ENCODE results near the gene HS6ST2.

The HS6ST2 gene

GRCh38 chrX:132810964-132811712 is 147.3 kb downstream of the HS6ST2 start:
- DNase-seq (ENCODE audit: low read depth): no peak

DNA sequence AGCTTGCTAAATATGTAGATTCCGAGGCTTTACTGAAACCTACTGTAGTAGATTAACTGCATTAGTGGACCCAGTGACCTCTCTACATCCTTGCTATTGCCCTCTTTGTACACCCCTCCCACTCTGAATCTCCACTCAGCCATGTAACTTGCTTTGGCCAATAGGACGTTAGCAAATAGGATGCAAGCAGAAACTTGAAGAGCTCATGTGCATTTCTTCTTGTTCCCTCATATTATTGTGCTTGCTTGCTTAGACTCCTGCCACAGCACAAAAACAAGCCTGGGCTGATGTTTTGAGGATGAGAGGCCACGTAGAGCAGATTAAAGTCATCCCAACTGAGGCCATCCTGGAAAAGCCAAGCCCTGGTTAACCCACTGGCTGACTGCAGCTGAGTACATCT is 147.9 kb downstream of the HS6ST2 start:
- no peak for DNase-seq (ENCODE audit: low read depth)
- H3K4me3 ChIP-seq (ENCODE audit: low read depth, low read length): no peak overlapping the region

More at GRCh38 chrX:132810964-132811712, 147.3 kb downstream of the HS6ST2 start:
- H3K4me3 ChIP-seq (ENCODE audit: low read depth, low read length): no peak overlapping the region

DNA sequence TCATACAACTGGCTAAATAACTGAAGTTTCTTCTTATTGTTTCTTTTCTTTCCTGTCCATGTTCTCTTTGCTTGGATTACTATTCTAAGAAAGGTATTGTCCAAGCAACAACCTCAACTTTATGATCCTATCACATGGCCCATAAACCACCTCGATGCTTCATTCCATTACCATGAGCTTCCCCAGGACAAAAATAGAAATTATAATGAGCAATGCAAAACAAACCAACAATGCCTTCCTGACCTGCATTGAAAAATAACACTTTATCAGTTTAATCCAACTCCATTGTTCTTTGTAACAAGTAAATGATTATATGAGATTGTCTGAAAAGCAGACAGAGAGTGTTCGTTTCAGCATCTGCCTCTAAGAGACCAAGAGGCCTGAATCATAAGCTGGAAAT is 148.8 kb downstream of the HS6ST2 start:
- no peak overlapping the region for H3K4me3 ChIP-seq (ENCODE audit: low read depth, low read length)
- no peak for DNase-seq (ENCODE audit: low read depth)

DNA sequence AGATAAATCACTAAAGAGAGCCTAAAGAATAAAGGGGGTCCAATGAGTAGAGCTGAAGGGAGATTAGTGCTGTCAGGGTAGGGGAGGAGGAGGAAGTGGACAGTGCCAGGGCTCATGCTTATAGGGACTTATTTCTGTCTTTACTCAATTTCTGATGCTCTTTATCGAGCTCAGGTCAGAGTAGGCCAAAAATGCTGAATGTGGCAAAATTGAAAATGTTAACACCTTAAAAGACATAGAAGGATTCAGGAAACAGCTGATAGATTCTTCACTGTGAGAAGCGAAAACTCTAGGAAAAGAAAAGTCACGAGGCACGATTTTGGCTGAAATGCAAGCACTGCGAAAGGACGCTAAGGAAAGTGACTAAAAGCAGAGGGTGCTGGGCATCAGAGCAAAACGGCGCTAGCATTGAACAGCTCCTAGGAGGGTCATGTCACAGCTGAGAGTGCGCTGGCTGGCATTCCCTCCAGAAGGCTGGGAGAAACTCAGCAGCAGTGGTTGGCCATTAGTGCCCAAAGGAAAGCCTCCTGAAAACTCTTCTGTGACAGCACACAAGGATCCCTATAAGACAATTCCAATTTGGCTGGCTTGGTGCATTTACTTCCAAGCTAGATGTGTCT is 150.9 kb downstream of the HS6ST2 start:
- H3K4me3 ChIP-seq (ENCODE audit: low read depth, low read length): no peak overlapping the region
- no peak for DNase-seq (ENCODE audit: low read depth)

DNA sequence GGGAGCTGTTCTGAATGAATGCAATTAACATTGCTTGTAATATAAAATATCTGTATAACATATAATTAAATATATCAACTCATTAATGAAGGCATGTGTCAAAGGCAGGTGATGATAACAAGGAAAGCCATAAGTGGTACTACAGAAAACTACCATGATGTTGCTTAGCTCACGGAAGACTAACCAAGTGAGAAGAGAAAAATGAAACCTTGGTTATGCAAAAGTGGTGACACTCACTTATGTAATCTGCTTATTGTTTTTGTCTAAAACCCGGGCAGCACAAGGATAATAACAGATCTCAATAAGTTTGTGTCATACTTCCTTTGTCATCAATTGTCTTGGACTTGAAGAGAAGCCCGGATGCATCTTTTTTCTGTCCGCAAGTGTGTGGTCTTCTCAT is 156.4 kb downstream of the HS6ST2 start:
- DNase-seq (ENCODE audit: low read depth): no peak
- no peak overlapping the region for H3K4me3 ChIP-seq (ENCODE audit: low read depth, low read length)

- H3K4me3 ChIP-seq (ENCODE audit: low read depth, low read length): no peak overlapping the region
- DNase-seq (ENCODE audit: low read depth): no peak
These were observed 163.2 kb downstream of the HS6ST2 start for GRCh38 chrX:132795181-132795580.

DNA sequence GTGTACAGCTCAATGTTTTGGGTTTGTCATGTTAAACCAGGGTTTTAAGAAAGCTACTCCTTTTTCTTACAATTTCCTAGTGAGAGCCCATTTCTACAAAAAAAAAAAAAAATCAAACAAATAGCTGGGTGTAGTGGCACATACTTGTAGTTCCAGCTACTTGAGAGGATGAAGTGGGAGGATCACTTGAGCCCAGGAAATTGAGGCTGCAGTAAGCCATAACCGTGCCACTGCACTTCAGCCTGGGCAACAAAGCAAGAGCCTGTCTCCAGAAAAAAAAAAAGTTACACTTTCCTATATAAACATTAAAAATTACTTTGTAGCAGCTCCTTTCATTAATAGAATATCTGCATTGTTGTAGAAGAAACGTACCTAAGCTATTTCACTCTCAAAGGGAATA is 166.7 kb downstream of the HS6ST2 start:
- no peak overlapping the region for H3K4me3 ChIP-seq (ENCODE audit: low read depth, low read length)
- DNase-seq (ENCODE audit: low read depth): no peak

- no peak for DNase-seq (ENCODE audit: low read depth)
- H3K4me3 ChIP-seq (ENCODE audit: low read depth, low read length): no peak overlapping the region
These were observed 168.1 kb downstream of the HS6ST2 start for GRCh38 chrX:132790329-132790728.

- H3K4me3 ChIP-seq (ENCODE audit: low read depth, low read length): no peak overlapping the region
- no peak for DNase-seq (ENCODE audit: low read depth)
These were observed 172.2 kb downstream of the HS6ST2 start for GRCh38 chrX:132786217-132786616.

DNA sequence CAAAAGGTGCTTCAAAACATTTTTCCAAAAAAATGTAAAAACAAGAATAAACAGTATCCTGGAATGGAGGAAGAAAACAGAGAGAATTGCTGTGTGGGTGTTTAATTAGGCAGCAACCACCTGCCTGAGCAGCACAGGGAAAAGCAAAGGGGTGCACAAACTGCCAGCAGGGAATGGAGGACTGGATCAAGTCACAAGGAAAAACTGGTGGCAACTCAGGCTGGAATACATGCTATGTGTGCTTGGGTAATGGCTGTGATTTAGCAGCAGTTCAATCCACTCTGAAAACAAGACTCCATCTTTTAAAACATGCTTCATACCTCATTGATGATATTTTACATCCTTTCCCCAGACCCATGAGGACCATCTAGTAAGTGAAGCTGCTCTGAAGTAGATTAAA is 179.5 kb downstream of the HS6ST2 start:
- DNase-seq (ENCODE audit: low read depth): no peak
- H3K4me3 ChIP-seq (ENCODE audit: low read depth, low read length): no peak overlapping the region

DNA sequence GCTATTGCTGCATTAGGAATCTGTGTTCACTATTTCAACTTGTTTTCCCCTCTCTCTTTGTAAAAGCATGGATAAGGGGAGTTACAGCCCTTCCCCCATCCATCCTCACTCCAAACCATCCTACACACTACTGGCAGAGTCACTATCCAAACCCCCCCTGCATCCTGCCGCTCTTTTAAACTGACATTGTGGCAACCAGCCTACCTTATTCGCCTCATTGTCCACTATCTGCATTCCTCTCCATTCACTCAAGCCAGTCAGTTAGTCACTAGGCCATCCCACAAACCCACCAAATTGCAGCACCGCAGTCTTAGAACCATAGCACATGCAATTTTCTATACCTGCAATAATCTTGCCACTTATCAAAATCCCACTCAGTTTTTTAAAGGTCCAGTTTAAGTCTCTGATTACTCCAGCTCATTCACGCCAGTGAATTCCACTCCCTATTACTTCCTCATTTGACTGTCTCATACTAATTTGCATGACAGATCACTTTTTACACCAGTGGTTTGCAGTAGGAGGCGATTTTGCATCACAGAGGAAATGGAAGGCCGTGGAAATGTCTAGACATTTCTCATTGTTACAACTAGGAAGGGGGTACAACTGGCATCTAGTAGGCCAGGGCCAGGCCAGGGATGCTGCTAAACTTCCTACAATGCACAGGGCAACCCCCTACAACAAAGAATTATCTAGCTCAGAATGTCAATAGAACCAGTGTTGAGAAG is 181.8 kb downstream of the HS6ST2 start:
- H3K4me3 ChIP-seq (ENCODE audit: low read depth, low read length): no peak overlapping the region
- DNase-seq (ENCODE audit: low read depth): no peak

GRCh38 chrX:132775263-132775823 is 183.1 kb downstream of the HS6ST2 start:
- H3K4me3 ChIP-seq (ENCODE audit: low read depth, low read length): no peak overlapping the region
- DNase-seq (ENCODE audit: low read depth): no peak

- no peak for DNase-seq (ENCODE audit: low read depth)
These were observed 184.3 kb downstream of the HS6ST2 start for GRCh38 chrX:132774010-132774714.

DNA sequence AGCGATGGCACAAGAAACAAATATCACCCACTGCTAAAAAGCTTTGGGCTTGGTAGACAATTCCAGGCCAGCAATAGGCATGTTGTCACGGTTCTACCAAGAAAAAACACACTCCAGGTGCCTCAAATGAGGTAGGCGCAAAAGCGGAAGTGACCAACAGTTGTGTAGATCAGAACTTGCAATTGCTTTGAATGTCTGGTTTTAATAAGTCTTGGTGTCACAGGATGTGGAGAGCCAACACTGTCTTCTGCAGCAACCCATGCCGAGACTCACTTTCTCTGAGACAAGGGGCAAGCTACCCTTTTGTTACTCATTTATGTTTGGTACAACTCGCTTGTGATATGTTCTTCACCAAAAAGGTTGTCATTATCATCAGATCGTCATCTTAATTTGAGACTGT is 188.8 kb downstream of the HS6ST2 start:
- no peak for DNase-seq (ENCODE audit: low read depth)
- no peak overlapping the region for H3K4me3 ChIP-seq (ENCODE audit: low read depth, low read length)

More at GRCh38 chrX:132774010-132774714, 184.3 kb downstream of the HS6ST2 start:
- H3K4me3 ChIP-seq (ENCODE audit: low read depth, low read length): no peak overlapping the region

- no peak for DNase-seq (ENCODE audit: low read depth)
- no peak overlapping the region for H3K4me3 ChIP-seq (ENCODE audit: low read depth, low read length)
These were observed 192.0 kb downstream of the HS6ST2 start for GRCh38 chrX:132766452-132766851.

GRCh38 chrX:132763528-132763927 is 194.9 kb downstream of the HS6ST2 start:
- no peak for DNase-seq (ENCODE audit: low read depth)
- no peak overlapping the region for H3K4me3 ChIP-seq (ENCODE audit: low read depth, low read length)

DNA sequence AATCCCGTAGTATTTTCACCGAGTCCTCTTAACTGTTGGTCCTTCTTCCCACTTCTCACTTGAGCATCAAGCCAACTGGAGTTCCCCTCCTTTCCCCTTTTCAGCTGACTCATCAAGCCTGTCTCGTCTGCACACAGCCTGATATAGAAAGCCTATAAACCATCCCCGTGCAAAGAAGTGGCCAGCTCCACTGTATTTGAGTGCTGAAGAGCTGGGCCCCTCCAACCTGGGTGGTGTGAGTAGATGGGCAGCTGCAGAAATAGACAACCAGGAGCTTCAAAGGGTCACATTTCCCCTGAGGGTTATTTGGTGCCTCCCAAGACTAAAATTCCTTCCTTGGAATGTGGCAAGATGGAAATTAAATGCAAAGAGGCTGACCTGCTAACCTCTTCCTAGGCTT is 199.7 kb downstream of the HS6ST2 start:
- H3K4me3 ChIP-seq (ENCODE audit: low read depth, low read length): no peak overlapping the region
- DNase-seq (ENCODE audit: low read depth): no peak

DNA sequence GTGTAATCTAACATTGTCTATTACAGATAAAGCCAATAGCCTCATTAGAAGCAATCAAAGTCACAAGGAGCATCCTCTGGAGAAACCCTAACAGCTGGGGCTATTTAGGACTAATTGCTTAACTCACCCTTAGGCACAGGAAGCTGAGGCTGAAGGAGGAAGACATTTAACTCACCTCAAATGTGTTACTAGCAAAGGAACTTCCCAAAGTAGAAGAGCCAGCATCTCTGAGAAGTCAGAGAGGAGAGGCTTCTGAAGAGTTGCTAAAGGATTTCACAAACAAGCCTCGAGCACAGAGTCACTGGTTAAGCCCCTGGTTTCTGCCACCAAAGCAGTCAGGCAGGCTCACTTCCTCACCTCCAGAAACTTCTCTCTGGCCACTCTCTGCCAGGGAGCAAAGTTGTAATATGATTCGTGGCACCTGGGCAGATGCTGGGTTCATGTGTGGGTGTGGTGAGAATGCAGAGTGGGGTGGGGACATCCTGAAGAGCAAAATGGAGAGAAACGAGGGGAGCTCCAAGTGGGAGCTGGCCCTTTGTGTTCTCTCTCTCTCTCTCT is 201.3 kb downstream of the HS6ST2 start:
- H3K4me3 ChIP-seq (ENCODE audit: low read depth, low read length): no peak overlapping the region
- no peak for DNase-seq (ENCODE audit: low read depth)

GRCh38 chrX:132756439-132756838 is 202.0 kb downstream of the HS6ST2 start:
- no peak for DNase-seq (ENCODE audit: low read depth)
- H3K4me3 ChIP-seq (ENCODE audit: low read depth, low read length): no peak overlapping the region
